OCI-M1 (cell line): ENCODE results near the gene UQCRH.
"Not testable (repeated sequence)": the region's sequence is repeated elsewhere in the genome, so short reads cannot be mapped to it uniquely, and the experiment has no call there.

ENCODE experiments used
- DNase-seq: peaks from one replicate; lab custom pipeline; 2025; lab: John Stamatoyannopoulos, UW

UQCRH gene

GRCh38 chr1:46333300-46334029, 30.0 kb downstream of the UQCRH start:
- DNase-seq = peak; percentile 87

- DNase-seq = no peak
Observed at GRCh38 chr1:46334030-46334384, 30.5 kb downstream of the UQCRH start.

DNA sequence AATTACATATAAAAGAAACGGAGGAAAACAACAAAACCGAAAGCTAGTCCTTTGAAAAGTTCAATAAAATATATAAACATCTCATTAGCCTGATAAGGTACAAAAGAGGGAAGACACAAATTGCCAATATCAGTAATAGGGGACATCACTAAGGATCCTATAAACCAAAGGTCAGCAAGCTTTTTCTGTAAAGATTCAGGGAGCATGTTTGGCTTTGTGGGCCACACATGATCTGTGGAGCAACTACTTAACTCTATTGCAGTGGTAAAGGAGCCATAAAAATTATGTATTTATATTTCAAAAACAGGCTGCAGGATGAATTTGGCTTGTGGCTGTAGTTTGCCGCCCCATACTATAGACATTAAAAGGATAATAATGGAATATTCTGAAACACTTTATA, 31.6 kb downstream of the UQCRH start:
- DNase-seq = no peak

GRCh38 chr1:46337409-46337808, 33.9 kb downstream of the UQCRH start:
- DNase-seq = not testable (repeated sequence)

DNA sequence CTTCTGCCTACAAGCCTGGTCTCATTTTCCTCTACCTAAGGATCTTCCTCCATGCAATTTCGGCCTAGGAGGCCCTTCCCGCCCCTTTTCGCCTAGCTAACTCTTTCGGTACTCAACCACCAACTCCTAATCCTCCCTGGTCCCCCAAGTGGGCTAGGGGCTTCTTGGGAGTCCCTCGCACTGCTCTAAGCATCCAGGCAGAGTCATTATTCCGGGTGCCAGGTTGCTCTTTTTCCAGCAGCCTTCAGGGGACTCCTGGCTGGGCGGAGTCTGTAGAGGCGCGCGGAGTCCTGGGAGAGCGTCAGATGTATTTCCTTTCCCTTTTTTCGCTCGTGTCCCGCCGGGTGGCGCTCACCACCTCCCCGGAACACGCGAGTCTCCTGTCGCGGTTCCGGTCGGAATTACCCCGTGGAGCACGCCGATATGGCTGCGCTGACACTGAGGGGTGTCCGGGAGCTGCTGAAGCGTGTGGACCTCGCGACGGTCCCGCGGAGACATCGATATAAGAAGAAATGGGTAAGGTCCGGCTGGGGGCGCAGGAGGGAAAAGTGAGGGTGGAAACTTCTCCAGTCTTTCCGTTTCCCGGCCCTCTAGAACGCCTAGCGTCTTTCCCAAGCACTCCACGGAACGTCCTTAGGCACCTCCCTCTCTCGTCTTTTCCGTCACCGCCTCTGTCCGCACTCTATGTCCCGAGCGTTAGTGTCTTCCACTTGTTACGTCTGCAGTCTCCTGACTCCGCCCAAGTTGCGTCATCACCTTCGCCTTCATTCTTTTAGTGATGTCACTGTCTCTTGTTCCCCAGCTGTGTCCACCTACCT, 37.1 kb downstream of the UQCRH start, which contains the start of gene NSUN4:
NSUN4 (plus strand) TSS at position 404 of the 818 bp plus-strand sequence; CDS start at position 424, 20 bp downstream.
- DNase-seq = peak; percentile 96

DNA sequence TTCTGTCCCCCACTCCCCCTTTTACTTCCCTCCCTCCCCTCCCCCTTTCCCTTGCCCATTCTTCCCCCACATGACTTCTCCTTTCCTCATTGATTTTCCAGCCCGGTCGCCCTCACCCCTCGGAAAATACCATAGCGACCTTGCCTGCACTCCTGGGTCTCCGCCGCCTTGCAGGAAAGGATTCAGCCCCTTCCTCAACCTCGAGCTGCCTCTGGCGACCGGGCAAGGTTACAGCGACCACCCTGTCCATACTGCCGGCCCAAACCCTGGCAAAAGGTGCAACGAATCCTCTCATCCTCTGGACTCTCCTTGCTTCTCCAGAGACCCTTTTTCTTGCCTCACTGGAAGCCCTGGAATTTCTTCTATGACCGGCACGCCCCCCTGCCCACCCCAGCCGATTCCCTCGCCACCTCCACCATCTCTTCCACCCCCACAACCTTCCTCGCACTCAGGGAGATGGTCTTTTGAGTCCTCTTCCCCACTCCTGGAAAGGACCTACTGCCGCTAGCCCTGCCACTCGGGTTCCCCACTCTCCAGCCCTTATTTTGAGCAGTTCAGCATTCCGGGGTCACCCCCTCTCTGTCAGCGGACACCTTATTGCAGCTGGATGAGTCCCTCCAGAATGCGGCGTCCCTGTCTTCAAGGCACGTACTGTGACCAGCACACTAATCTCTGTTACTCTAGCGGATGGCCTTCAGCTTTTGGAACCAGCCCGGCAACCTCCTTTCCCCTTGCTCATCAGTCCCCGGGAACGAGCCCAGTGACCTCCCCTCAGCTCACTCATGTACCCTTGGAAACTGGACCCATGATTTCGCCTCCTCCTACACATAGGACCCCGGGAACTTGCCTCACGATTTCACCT, 38.0 kb downstream of the UQCRH start:
- no peak for DNase-seq

DNA sequence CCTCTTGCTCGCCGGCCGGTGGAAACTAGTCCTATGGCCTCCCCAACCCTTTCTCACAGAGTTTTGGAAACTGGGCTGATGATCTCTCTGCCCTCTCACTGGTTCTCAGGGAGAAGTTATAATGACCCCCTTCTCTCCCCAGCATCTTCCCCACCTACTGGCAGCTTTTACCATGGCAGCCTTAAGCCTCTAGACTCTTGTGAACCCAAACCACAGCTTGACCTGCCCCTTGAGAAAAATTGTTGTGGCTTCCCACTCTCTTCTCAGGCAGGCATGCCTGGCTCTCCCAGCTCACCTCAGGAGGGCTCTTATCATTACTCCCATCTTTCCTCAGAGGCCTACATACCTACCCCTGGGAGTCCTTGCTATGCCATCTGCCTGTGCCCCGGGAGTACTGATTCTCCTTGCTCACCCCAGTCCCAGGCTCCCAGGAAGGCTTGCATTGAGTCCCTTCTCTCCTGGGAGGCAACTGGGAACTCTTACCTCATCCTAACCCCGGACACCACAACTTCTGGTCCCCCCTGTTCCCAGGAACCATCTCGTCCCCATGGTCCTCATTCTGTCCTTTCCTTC, 38.7 kb downstream of the UQCRH start:
- no peak for DNase-seq

DNA sequence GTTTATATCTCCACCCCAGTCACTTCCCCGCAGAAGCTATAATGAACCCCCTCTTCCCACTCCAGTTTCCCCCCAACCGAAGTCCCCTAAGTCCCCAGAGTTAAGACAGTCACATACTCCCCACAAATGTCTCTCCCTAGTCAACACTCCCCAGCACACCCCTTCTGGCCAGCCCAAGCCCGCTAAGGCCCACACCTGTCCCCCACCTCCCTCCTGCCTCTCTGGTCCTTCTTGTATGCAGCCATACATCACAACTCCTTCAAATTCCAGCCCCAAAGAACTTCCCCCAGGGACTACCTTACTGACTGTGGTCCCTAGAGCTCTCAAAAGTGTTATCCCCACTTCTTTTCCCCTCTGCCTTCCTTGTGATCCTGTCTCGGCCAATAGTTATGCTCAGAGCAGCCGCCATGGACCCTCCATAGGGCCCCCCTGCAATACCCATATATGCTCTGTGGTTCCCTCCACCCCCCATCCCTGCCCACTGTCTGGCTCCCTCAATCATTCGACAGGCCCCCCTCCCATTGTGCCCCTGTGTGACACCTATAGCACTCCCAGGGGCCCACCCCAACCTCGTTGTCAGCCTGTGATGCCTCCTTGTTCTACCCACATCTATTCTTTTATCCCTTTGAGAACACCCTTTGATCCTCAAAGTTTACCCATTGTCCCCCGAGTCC, 39.3 kb downstream of the UQCRH start:
- no peak for DNase-seq

DNA sequence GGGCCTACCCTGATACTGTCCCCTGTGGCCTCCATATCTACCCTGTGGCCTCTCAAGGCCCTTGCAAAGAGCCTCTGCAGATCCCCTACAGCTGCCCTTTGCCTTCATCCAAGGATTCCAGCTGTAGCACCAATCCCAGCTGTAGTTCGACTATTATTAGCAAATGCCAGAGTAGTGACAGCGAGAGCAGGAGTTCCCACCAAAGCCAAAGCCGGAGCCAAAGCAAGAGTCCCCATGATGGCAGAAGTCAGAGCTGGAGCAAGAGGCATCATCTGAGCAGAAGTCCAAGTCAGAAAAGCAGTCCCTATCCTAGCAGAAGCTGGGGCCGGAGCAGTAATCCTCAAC, 39.8 kb downstream of the UQCRH start:
- DNase-seq = no peak

DNA sequence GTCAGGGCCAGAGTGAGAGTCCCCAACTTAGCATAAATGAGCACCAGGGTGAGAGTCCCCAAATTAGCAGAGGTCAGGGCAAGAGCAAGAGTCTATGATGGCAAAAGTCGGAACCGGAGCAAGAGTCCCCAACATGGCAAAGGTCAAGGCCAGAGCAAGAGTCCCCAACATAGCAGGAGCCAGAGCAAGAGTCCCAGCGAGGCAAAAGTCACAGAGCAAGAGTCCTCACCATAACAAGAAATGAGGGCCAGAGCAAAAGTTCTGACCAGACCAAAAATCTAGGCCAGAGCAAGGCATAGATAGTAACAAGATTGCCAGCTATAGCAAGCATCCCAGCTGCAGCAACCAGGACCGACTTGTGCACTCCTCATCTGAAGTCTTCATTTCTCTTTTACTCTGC, 40.2 kb downstream of the UQCRH start:
- DNase-seq = no peak

- no peak for DNase-seq
Observed at GRCh38 chr1:46344481-46344880, 41.0 kb downstream of the UQCRH start.

- DNase-seq = no peak
Observed at GRCh38 chr1:46345281-46345680, 41.8 kb downstream of the UQCRH start.

- DNase-seq = no peak
Observed at GRCh38 chr1:46352363-46352762, 48.9 kb downstream of the UQCRH start.

GRCh38 chr1:46355920-46356319, 52.4 kb downstream of the UQCRH start:
- DNase-seq = not testable (repeated sequence)

DNA sequence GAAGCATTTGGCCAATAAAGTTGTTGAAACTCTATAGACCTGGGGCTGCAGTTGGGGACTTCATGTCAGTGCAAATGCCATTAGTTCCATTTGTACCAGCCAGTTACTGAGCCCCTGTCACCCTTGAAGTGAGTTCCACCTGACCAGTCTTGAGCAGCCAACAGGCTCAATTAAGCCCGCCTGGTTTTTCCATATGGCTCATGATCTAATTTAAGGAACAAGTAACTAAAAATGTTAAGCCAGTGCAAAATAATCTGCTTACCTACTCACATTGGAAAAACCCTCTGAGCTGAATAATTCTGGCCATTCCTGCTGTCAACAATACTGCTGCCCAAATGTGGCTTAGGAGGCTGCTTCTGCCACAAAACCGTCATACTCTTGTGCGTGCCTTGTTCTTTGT, 58.7 kb downstream of the UQCRH start:
- DNase-seq = no peak

DNA sequence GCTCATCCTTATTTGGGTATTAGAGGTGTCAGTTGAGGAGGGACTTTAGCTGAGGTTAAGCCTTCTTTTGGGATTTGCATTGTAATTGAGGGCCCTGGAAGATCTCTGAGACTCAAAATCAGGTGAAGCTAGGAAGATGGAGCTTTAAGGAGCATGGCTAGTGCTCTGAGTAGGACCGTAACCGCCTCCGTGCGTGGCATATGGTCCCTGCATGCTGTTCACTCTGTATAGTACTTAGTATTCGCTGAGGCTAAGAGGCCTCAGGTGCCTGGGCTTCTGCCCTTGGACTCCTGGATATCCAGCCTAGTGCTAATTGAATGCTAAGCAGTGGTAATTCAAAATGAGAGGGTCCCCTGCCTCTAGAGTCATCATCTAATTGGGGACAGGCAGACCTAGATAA, 59.6 kb downstream of the UQCRH start:
- DNase-seq = no peak

- DNase-seq = no peak
Observed at GRCh38 chr1:46364612-46365011, 61.1 kb downstream of the UQCRH start.

- not testable (repeated sequence) for DNase-seq
Observed at GRCh38 chr1:46365796-46366195, 62.3 kb downstream of the UQCRH start.
